ENCODE data around the gene ELAC1. TPM values are rescaled to one million over a fixed set of nuclear protein-coding genes. Genes with fewer than 3 reads are reported as not detected.

Gene ELAC1
- total and polyA plus RNA-seq, 2 donors (not counting 1 experiment from before 2014, with no cell fraction given) = 7.3 to 8.2 TPM

DNA sequence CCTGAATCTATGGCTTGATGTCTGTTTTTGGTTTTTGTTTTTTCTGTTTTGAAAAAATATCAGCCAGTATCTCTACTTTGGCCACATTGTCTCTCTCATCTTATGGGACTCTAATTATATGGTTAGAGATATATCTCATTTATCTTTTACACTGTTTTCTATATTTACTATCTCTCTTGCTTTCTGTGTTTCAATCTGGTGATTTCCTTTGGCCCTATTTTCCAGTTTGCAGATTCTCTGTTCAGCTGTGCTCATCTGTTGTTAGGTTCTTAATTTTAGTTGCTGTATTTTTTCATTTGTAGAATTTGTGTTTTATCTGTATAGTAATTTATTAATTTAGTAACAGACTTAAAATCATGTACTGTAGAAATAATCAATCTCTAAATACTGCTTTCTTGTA is 41.3 kb upstream of the ELAC1 start:
- no peak for TF ChIP-seq EZH2 (IDR thresholded peaks at IDR 0.05; ENCODE audit: low read length, missing control alignments)
- no peak for TF ChIP-seq CTCF (conservative IDR thresholded peaks at IDR 0.05 in 1 of 2, IDR thresholded peaks at IDR 0.05 in 1 of 2; ENCODE audit: low read depth in 1 of 2, low read length in 2 of 2)
- H3K4me2 ChIP-seq (ENCODE audit: extremely low read depth, insufficient read depth, low read length) = no peak overlapping the region

DNA sequence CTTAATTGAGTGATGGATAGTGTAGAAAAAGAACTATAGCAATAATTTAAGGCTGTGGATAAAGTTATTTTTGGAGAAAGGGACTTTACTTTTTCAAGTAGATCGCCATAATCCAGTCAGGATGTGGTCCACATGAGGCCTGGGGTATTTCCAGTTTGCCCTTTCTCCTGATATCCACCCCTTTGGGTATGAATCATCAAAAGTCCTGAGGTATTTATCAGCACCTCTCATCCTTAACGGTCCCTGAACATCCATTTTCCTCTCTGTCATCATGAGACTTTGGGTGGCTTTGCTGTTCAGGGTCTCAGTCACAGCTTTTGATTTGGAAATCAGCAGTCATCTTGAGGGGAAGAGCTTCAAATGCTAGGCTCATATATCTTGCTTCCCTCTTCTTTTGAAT is 39.3 kb upstream of the ELAC1 start:
- peak in 1 of 2 donors; percentile 39 for DNase-seq (ENCODE audit: low read depth in 2 of 2)
- H3K4me3 ChIP-seq (replicated peaks in 1 of 4; ENCODE audit: control extremely low read depth in 1 of 4, insufficient read depth in 1 of 4, low read depth in 3 of 4, low read length in 4 of 4) = no peak overlapping the region
- no peaks in the 10 kb centered on the region for H3K27me3 ChIP-seq (ENCODE audit: control insufficient read depth, insufficient read depth, low read length)
- H3K9me3 ChIP-seq (ENCODE audit: control insufficient read depth, insufficient read depth, low read depth, low read length) = no peaks in the 10 kb centered on the region
- H3K4me2 ChIP-seq (ENCODE audit: extremely low read depth, insufficient read depth, low read length) = no peak overlapping the region
- H3K9ac ChIP-seq (ENCODE audit: insufficient read depth, low read length) = no peak overlapping the region
- H3K4me1 ChIP-seq (ENCODE audit: control insufficient read depth, extremely low read depth, insufficient read depth, low read length) = no peaks in the 10 kb centered on the region
- H3K36me3 ChIP-seq (ENCODE audit: control insufficient read depth, insufficient read depth, low read length) = peaks cover 2% of the 10 kb centered on the region
- no peak for TF ChIP-seq CTCF (conservative IDR thresholded peaks at IDR 0.05 in 1 of 2, IDR thresholded peaks at IDR 0.05 in 1 of 2; ENCODE audit: low read depth in 1 of 2, low read length in 2 of 2)
- TF ChIP-seq EZH2 (IDR thresholded peaks at IDR 0.05; ENCODE audit: low read length, missing control alignments) = no peak
- H2AFZ ChIP-seq (ENCODE audit: low read length) = no peak overlapping the region
- no peaks in the 10 kb centered on the region for H3K79me2 ChIP-seq (ENCODE audit: control insufficient read depth, insufficient read depth, low read length)
- no peak overlapping the region for H3K27ac ChIP-seq (ENCODE audit: insufficient read depth, low read length)
- no peaks in the 10 kb centered on the region for H4K20me1 ChIP-seq (ENCODE audit: control insufficient read depth, extremely low read depth, insufficient read depth, low read length)

More for the DNA sequence above, 41.3 kb upstream of the ELAC1 start:
- Histone ChIP-seq H3K9ac (ENCODE audit: insufficient read depth, low read length) (no peak overlapping the region), H3K27me3 (ENCODE audit: control insufficient read depth, insufficient read depth, low read length) (no peaks in the 10 kb centered on the region), H3K9me3 (ENCODE audit: control insufficient read depth, insufficient read depth, low read depth, low read length) (no peaks in the 10 kb centered on the region), H3K4me3 (replicated peaks in 1 of 4; ENCODE audit: control extremely low read depth in 1 of 4, insufficient read depth in 1 of 4, low read depth in 3 of 4, low read length in 4 of 4) (no peak overlapping the region), H3K36me3 (ENCODE audit: control insufficient read depth, insufficient read depth, low read length) (peaks cover 2% of the 10 kb centered on the region), H3K79me2 (ENCODE audit: control insufficient read depth, insufficient read depth, low read length) (no peaks in the 10 kb centered on the region), H4K20me1 (ENCODE audit: control insufficient read depth, extremely low read depth, insufficient read depth, low read length) (no peaks in the 10 kb centered on the region), H3K27ac (ENCODE audit: insufficient read depth, low read length) (no peak overlapping the region), H2AFZ (ENCODE audit: low read length) (no peak overlapping the region), H3K4me1 (ENCODE audit: control insufficient read depth, extremely low read depth, insufficient read depth, low read length) (no peaks in the 10 kb centered on the region)
- DNase-seq (ENCODE audit: low read depth in 2 of 2) = no peak

DNA sequence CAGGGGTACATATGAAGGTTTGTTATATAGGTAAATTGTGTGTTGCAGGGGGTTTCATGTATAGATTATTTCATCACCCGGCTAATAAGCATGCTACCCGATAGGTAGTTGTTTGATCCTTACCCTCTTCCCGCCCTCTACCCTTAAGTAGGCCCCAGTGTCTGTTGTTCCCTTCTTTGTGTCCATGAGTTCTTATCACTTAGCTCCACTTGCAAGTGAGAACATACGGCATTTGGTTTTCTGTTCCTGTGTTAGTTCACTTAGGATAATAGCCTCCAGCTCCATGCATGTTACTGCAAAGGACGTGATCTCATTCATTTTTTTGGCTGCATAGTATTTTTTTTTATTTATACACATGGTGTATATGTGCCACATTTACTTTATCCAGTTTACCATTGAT is 34.2 kb upstream of the ELAC1 start:
- TF ChIP-seq CTCF (conservative IDR thresholded peaks at IDR 0.05 in 1 of 2, IDR thresholded peaks at IDR 0.05 in 1 of 2; ENCODE audit: low read depth in 1 of 2, low read length in 2 of 2) (no peak), EZH2 (IDR thresholded peaks at IDR 0.05; ENCODE audit: low read length, missing control alignments) (no peak)
- Histone ChIP-seq H4K20me1 (ENCODE audit: control insufficient read depth, extremely low read depth, insufficient read depth, low read length) (no peaks in the 10 kb centered on the region), H3K36me3 (ENCODE audit: control insufficient read depth, insufficient read depth, low read length) (no peaks in the 10 kb centered on the region), H3K27me3 (ENCODE audit: control insufficient read depth, insufficient read depth, low read length) (no peaks in the 10 kb centered on the region), H2AFZ (ENCODE audit: low read length) (no peak overlapping the region), H3K79me2 (ENCODE audit: control insufficient read depth, insufficient read depth, low read length) (no peaks in the 10 kb centered on the region), H3K9ac (ENCODE audit: insufficient read depth, low read length) (no peak overlapping the region), H3K27ac (ENCODE audit: insufficient read depth, low read length) (no peak overlapping the region), H3K4me1 (ENCODE audit: control insufficient read depth, extremely low read depth, insufficient read depth, low read length) (no peaks in the 10 kb centered on the region), H3K9me3 (ENCODE audit: control insufficient read depth, insufficient read depth, low read depth, low read length) (no peaks in the 10 kb centered on the region), H3K4me2 (ENCODE audit: extremely low read depth, insufficient read depth, low read length) (no peak overlapping the region), H3K4me3 (replicated peaks in 1 of 4; ENCODE audit: control extremely low read depth in 1 of 4, insufficient read depth in 1 of 4, low read depth in 3 of 4, low read length in 4 of 4) (no peak overlapping the region)
- DNase-seq (ENCODE audit: low read depth in 2 of 2) = no peak

All from fibroblast of lung (primary cell).